HG03108 (cell line): ENCODE data around the gene AXIN2.
"Not testable (repeated sequence)": the region's sequence is repeated elsewhere in the genome, so short reads cannot be mapped to it uniquely, and the experiment has no call there.

Experiments used
- ATAC-seq: cut with Tn5 transposase; IDR thresholded peaks from one replicate; pipeline ENCODE4 v1.9.1; 2021; ENCODE audit warnings: moderate library complexity; ENCODE audit not compliant: unreplicated experiment

The AXIN2 gene

DNA sequence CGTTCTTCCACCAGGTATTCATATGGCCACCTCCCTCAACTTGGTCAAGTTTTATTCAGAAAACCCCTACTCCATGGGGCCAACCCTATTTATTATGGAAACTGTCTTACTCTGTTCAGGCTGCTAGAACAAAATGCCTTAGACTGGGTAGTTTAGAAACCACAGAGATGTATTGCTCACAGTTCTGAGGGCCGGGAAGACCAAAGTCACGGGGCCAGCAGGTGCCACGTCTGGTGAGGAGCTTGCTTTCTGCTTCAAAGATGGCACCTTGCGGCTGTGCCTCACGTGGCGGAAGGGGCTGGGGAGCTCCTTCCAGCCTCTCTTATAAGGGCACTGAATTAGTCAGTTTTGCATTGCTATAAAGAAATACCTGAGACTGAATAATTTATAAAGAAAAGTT, 74.3 kb downstream of the AXIN2 start:
- no peak for ATAC-seq

GRCh38 chr17:65485388-65486299, 75.8 kb downstream of the AXIN2 start:
- ATAC-seq: no peak

DNA sequence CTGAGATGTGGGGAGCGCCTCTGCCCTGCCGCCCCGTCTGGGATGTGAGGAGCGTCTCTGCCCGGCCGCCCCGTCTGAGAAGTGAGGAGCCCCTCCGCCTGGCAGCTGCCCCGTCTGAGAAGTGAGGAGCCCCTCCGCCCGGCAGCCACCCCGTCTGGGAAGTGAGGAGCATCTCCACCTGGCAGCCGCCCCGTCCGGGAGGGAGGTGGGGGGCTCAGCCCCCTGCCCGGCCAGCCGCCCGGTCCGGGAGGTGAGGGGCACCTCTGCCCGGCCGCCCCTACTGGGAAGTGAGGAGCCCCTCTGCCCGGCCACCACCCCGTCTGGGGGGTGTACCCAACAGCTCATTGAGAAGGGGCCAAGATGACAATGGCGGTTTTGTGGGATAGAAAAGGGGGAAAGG, 77.0 kb downstream of the AXIN2 start:
- ATAC-seq: not testable (repeated sequence)

DNA sequence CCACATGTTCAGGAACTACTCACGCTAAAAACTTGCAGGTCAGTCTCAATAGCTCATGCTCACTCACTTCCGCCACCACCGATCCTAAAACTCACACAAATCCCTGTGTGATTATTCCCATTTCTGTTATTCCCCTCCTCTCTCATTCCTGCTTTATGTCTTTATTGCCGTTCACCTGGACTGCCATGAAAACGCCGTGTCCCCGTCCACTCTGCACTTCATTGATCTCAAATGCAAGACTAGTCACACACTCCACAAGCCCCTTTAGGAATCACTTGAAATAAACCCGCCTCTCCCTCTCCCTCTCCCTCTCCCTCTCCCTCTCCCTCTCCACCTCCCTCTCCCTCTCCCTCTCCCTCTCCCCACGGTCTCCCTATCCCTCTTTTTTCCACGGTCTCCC, 78.0 kb downstream of the AXIN2 start:
- no peak for ATAC-seq

DNA sequence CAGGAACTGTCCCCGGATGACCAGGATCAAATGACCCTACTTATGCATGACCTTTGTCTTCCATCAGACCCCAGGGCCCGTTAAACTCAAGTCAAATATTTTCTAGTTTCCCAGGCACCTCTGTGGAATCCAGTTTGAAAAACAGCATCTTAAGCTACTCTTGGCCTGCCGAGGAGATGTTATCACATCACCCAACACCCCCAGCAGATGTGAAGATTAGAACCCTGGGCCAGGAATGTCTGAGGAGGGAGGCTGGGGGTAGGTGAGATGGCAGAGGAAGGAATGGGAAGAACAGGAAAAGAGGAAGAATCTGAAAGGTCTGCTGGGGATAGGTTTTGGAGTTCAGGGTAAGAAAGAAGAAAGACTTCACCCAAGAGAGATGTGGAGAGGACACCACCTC, 79.2 kb downstream of the AXIN2 start:
- no peak for ATAC-seq

DNA sequence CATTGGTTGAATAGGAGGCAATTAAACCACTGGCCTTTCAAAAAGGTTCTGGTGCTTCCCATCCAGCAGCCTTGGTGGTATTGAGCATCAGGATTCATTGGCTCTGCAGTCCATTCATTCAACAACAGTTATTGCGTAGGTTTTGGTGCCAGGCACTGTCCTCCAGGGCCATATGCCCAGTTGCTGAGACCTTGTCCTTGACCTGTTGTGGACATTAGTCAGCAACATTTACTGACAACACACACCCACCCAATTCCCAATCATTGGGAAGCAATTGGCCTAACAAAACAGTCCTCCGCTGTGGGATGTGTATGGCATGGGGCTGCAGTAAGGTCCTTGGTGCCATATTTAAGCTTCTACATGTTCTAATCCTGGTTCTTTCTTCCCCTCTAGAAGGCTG, 82.2 kb downstream of the AXIN2 start:
- ATAC-seq: no peak
